Stimulated activated naive CD4-positive, alpha-beta T cell treated with Interleukin-2 at 50 U/mL for 16 hours (primary cell): ENCODE measurements around the gene TEKT5.

Source experiments
- DNase-seq: peaks from one replicate; lab custom pipeline; 2025; lab: John Stamatoyannopoulos, UW

Gene TEKT5

DNA sequence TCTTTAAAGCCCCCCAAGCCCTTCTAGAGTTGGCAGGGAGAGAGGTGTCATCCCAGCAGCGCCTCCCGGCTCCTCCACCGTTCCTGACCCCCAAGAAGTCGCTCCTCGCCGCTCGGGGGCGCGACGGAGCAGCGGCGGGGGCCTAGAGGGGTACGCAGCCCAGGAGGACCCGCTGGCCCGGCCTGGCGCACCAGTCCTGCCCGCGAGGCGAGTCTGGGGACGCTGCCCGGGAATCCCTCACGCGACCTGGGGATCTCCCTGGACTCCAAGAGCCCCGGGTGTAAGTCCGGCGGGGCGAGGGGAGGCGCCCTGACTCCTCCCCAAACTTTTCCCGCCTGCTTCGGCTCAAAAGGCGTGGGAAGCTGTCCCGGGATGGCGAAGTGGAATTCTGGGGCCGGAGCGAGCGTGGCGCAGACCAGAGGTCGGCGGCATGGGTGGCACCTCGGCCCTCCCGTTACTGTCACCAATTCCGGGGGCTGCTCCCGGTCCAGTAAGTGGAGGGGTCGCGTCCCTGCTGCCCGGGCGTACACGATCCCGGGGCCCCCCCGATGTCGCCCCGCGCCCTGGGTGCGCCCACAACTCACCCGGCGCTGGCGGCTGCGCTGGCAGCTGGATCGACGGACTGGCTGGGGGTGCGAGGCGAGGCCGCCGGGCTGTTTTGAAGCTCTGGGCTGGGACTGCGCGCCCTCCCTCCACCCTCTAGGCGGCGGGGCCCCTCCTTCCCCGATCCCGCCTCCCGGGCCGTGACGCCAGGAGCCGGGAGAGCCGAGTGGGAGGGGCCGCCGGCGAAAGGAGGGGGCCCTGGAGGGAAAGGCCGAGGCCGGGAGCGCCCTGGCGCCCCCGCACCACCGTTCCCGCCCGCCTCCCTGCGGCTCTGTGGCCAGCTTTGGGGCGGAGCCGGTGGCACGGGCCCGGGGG is 114.5 kb downstream of the TEKT5 start, which contains the start of gene EMP2:
Gene EMP2, minus strand, starts transcription at position 634 of the 918 bp plus-strand sequence. CDS start 32,981 bp downstream, outside the sequence.
- DNase-seq, result no peak

DNA sequence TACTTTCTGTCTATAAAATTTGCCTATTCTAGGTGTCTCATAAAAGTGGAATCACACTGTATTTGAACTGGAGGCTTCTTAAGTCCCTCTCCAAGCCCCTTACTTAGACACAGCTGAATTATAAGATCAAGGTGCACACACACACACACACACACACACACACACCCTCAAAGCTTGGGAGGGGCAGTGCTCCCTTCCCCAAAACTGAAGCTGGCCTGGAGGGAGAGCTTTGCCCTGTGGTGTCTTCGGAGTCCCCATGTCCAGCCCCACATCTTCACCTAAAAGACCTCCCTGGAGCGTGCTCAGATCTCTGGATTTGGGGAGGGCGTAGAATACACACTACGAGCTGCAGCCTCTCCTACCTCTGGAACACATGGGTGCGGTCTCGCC is 115.2 kb downstream of the TEKT5 start:
- DNase-seq, result no peak

DNA sequence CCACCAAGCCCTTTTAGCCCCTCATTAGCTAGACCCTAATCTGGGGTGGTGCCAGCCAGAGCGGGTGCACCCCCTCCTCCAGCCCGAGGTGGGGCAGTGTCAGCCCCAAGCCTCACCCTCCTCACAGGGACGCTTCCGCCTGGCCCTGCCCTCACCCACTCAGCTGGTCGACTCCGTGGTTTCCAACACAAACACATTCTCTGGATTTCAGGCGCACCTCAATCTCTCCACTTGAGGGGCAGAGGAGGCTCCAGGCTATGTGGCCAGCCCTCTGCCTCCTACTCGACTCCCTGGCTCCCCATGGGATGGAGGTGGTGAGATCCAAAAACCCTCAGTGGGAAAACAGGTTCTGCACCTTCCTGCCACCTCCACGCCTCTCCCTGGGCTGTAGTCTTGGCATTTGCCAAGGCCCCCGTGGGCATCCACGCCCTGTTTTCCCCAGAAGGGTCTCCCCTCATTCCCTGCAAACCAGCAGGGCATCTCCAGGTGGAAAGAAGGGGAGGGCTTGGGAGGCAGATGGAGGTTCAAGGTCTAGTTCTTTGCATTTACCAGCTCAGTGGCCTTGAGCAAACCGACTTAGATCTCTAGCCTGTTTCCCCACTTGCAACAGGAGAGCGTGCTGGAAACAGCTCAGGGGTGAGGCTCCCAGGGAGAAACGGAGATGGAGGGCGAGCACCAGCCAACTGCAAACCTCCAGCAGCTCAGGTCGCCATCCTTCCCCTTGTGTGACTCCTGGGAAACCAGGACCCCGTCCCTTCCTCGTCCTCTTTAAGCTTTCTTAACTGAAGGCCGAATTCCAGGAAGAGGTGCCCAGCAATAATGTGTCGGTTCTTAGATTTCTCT is 116.0 kb downstream of the TEKT5 start:
- DNase-seq, result no peak
